Sigmoid colon (tissue), 3 donors: ENCODE measurements around the gene PAX9.

Experiments used
- POLR2A ChIP-seq, 2 donors: fragments of 450-650 bp; IDR thresholded peaks; one replicate each; pipeline ENCODE4 v1.6.1; 2016; ENCODE audit warnings: antibody characterized with exemption in 2 of 2, mild to moderate bottlenecking in 2 of 2, moderate library complexity in 2 of 2
- TF ChIP-seq, protein P1 (sequence below), 4 experiments: fragments of 450-650 bp in 3 of 4; fragments of 200-600 bp in 1 of 4; IDR thresholded peaks; one replicate each; pipeline ENCODE4 v1.5.1; 2016 to 2019; ENCODE audit warnings: antibody characterized with exemption in 4 of 4, mild to moderate bottlenecking in 3 of 4, moderate library complexity in 2 of 4

DNA sequence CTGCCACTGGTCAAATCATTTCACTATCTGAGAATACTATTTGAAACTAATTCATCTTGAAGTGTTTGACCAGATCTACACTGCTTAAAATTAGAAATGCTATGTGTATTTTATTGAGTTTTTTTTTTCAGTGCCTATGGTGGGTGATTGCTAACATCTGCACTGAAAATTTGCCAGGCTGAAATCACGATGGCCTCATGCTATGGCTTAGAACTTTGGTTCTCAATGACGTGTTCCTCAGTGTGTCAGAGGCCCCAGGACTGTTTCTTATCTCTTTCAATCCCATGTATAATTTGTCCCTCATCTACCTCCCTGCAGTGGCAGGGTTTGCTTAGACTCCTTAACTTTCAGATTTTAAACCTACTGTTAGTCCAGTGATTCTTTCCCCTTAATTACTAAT lies 43.0 kb upstream of the PAX9 start:
- no peak for TF ChIP-seq POLR2A (IDR thresholded peaks at IDR 0.05)
- TF ChIP-seq, protein P1, sequence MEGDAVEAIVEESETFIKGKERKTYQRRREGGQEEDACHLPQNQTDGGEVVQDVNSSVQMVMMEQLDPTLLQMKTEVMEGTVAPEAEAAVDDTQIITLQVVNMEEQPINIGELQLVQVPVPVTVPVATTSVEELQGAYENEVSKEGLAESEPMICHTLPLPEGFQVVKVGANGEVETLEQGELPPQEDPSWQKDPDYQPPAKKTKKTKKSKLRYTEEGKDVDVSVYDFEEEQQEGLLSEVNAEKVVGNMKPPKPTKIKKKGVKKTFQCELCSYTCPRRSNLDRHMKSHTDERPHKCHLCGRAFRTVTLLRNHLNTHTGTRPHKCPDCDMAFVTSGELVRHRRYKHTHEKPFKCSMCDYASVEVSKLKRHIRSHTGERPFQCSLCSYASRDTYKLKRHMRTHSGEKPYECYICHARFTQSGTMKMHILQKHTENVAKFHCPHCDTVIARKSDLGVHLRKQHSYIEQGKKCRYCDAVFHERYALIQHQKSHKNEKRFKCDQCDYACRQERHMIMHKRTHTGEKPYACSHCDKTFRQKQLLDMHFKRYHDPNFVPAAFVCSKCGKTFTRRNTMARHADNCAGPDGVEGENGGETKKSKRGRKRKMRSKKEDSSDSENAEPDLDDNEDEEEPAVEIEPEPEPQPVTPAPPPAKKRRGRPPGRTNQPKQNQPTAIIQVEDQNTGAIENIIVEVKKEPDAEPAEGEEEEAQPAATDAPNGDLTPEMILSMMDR (IDR thresholded peaks at IDR 0.05) = no peak
